ENCODE results near the gene KLRF1. TPM values are rescaled to one million over a fixed set of nuclear protein-coding genes. Genes with fewer than 3 reads are reported as not detected.

The KLRF1 gene
- polyA plus RNA-seq, 1 of the 3 experiments (the other 2 are of a cell fraction), result not detected

GRCh38 chr12:9810671-9811070 is 16.6 kb upstream of the KLRF1 start (continued):
- TF ChIP-seq FOSL2 (IDR thresholded peaks at IDR 0.05; ENCODE audit: borderline replicate concordance, low read depth) (no peak), RFX5 (IDR thresholded peaks at IDR 0.05; ENCODE audit: low read length) (no peak), RCOR1 (IDR thresholded peaks at IDR 0.05; ENCODE audit: low read length) (no peak), MAX (IDR thresholded peaks at IDR 0.05; ENCODE audit: low read depth) (no peak)

- Histone ChIP-seq H3K79me2 (ENCODE audit: insufficient read depth) (no peaks in the 10 kb centered on the region), H3K9me2 (no peaks in the 10 kb centered on the region), H3F3A (replicated peaks; ENCODE audit: insufficient read depth) (no peaks in the 10 kb centered on the region), H3K27ac (ENCODE audit: low read depth in 2 of 2, low read length in 1 of 2) (no peak overlapping the region), H3K4me1 (ENCODE audit: control insufficient read depth in 1 of 2, insufficient read depth in 2 of 2, low read depth in 1 of 2, low read length in 1 of 2) (no peaks in the 10 kb centered on the region), H3K9me3 (no peaks in the 10 kb centered on the region), H3K4me2 (no peak overlapping the region), H4K20me1 (ENCODE audit: insufficient read depth) (no peaks in the 10 kb centered on the region), H3K36me3 (replicated peaks in 1 of 2; ENCODE audit: control insufficient read depth in 1 of 2, insufficient read depth in 2 of 2, low read length in 1 of 2) (no peaks in the 10 kb centered on the region), H3K27me3 (ENCODE audit: insufficient read depth) (peaks cover 28% of the 10 kb centered on the region; the same call in 1 of the 2 replicates), H3K4me3 (ENCODE audit: low read depth in 2 of 2, low read length in 1 of 2) (no peak overlapping the region), H2AFZ (ENCODE audit: low read depth) (no peak overlapping the region), H3K9ac (no peak overlapping the region)
- DNase-seq, result no peak
- ChIA-PET CTCF (interaction anchor here (1.0 kb wide), 1 partner anchor 63 kb away, joined by 3 read pairs; no protein-coding TSS in a partner anchor), POLR2A (no interaction called here)
- no peak for TF ChIP-seq CHD2 (IDR thresholded peaks at IDR 0.05; ENCODE audit: low read length, partially characterized antibody)
- no peak for TF ChIP-seq IRF3 (IDR thresholded peaks at IDR 0.05; ENCODE audit: low read depth, low read length)
- TF ChIP-seq MEF2A (IDR thresholded peaks at IDR 0.05; ENCODE audit: borderline replicate concordance, low read depth), result no peak
- TF ChIP-seq REST (IDR thresholded peaks at IDR 0.05; ENCODE audit: low read depth, low read length), result no peak
- TF ChIP-seq RAD21 (IDR thresholded peaks at IDR 0.05; ENCODE audit: low read length), result no peak
- no peak for TF ChIP-seq USF2 (IDR thresholded peaks at IDR 0.05; ENCODE audit: borderline replicate concordance, low read depth, low read length)
- no peak for TF ChIP-seq EP300 (IDR thresholded peaks at IDR 0.05; ENCODE audit: borderline replicate concordance in 1 of 2, low read depth in 1 of 2, low read length in 1 of 2)
- TF ChIP-seq ZBTB33 (IDR thresholded peaks at IDR 0.05; ENCODE audit: borderline replicate concordance, low read depth), result no peak
- no peak for TF ChIP-seq FOSL2 (IDR thresholded peaks at IDR 0.05; ENCODE audit: borderline replicate concordance, low read depth)
- WGBS (ENCODE audit: low lambda C conversion rate), result 11% methylated on average over 5 of the region's 5 CpGs
These were observed 15.7 kb upstream of the KLRF1 start for GRCh38 chr12:9811621-9812020.
